ENCODE data around the gene KCNK7.
A peak's percentile ranks its signal among the peaks of the same experiment; 100 is the strongest.

The KCNK7 gene

DNA sequence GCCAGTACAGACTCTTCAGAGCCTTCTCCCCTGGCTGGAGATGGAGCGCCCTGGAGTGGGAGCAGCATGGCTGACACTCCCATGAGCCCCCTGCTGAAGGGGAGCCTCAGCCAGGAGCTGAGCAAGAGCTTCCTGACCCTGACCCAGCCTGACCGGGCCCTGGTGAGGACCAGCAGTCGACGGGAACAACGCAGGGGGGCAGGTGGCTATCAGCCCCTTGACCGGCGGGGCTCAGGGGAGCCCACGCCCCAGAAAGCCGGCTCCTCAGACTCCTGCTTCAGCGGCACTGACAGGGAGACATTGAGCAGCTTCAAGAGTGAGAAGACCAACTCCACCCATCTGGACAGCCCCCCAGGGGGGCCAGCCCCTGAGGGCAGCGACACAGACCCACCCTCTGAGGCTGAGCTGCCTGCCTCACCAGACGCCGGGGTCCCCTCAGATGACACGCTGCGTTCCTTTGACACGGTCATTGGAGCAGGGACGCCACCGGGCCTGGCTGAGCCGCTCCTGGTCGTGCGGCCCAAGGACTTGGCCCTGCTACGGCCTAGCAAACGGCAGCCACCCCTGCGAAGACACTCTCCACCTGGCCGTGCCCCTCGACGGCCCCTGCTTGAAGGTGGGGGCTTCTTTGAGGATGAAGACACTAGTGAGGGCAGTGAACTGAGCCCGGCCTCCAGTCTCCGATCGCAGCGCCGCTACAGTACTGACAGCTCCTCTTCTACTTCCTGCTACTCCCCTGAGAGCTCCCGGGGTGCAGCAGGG lies 22.6 kb upstream of the KCNK7 start:
- Histone ChIP-seq H2AFZ (ENCODE audit: low read length, unreplicated experiment) (no peak overlapping the region), H3K4me1 (ENCODE audit: control insufficient read depth, insufficient read depth, low read length, unreplicated experiment) (peaks cover 14% of the 10 kb centered on the region), H3K27me3 (ENCODE audit: insufficient read depth, low read length) (no peaks in the 10 kb centered on the region), H3K36me3 (ENCODE audit: insufficient read depth, low read length) (peaks cover 8% of the 10 kb centered on the region; the same call in 1 of the 2 replicates), H3K27ac (ENCODE audit: low read depth, low read length) (no peak overlapping the region), H3K4me3 (ENCODE audit: low read depth, low read length) (no peak overlapping the region), H3K79me2 (ENCODE audit: control insufficient read depth, insufficient read depth, low read length, unreplicated experiment) (peaks cover 47% of the 10 kb centered on the region)

DNA sequence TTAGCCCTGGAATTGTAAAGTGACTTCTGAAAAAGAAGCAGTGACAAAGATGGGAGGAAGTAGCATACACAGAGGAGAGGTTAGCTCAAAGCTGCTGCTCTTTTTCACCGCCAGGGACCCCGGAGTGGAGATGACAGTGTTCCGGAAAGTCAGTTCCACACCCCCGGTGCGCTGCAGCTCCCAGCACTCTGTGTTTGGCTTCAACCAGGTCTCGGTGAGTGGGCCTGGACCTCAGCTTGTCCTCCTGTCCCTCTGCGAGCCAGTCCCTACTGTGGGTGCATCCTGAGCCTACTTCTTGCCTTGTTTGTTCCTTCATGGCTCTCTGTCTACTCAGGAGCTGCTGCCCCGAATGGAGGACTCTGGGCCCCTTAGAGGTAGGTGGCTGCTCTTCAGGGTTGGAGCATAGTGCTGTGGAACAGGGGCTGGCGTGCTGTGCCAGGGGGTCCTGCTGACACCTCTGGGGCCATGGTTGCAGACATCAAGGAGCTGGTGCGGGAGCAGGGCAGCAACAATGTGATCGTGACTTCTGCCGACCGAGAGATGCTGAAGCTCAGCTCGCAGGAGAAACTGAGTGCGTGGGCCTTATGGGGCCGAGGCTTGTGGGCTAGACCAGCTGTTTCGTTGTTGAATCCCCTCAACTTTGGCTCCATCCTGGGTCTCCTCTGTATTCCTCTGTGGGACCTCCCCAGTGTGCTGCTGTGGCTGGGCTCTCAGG lies 21.7 kb upstream of the KCNK7 start:
- H2AFZ ChIP-seq (ENCODE audit: low read length, unreplicated experiment) = no peak overlapping the region
- H3K27ac ChIP-seq (ENCODE audit: low read depth, low read length) = no peak overlapping the region
- peak overlapping the region; percentile 94 for H3K4me3 ChIP-seq (ENCODE audit: low read depth, low read length)
- peaks cover 56% of the 10 kb centered on the region for H3K79me2 ChIP-seq (ENCODE audit: control insufficient read depth, insufficient read depth, low read length, unreplicated experiment)
- peaks cover 8% of the 10 kb centered on the region; the same call in 1 of the 2 replicates for H3K36me3 ChIP-seq (ENCODE audit: insufficient read depth, low read length)
- peaks cover 22% of the 10 kb centered on the region for H3K4me1 ChIP-seq (ENCODE audit: control insufficient read depth, insufficient read depth, low read length, unreplicated experiment)
- H3K27me3 ChIP-seq (ENCODE audit: insufficient read depth, low read length) = no peaks in the 10 kb centered on the region

DNA sequence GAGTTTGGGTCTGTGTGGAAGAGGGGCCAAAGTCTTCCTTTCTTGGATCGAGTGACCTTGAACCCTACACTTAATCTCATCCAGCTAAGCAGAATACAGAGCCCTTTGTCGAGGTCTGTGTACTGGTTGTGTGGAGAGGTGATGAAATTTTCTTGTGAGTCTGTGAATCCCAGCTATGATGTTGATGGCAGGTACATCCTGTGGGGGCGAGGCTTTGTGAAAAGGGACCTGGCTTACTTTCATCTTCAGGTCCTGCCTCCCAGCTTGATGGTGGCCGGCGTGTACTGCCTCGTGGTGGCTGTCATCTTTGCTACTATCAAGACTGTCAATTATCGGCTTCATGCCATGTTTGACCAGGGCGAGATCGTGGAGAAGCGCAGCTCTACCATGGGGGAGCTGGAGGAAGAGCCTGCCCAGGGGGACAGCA lies 21.0 kb upstream of the KCNK7 start:
- Histone ChIP-seq H3K27me3 (ENCODE audit: insufficient read depth, low read length) (no peaks in the 10 kb centered on the region), H3K4me3 (ENCODE audit: low read depth, low read length) (peak overlapping the region; percentile 94), H2AFZ (ENCODE audit: low read length, unreplicated experiment) (no peak overlapping the region), H3K36me3 (ENCODE audit: insufficient read depth, low read length) (peaks cover 8% of the 10 kb centered on the region; the same call in 1 of the 2 replicates), H3K79me2 (ENCODE audit: control insufficient read depth, insufficient read depth, low read length, unreplicated experiment) (peaks cover 63% of the 10 kb centered on the region), H3K4me1 (ENCODE audit: control insufficient read depth, insufficient read depth, low read length, unreplicated experiment) (peaks cover 29% of the 10 kb centered on the region), H3K27ac (ENCODE audit: low read depth, low read length) (0 out of 2 replicates have a peak overlapping the region, but pooled peaks have one; percentile 7)

DNA sequence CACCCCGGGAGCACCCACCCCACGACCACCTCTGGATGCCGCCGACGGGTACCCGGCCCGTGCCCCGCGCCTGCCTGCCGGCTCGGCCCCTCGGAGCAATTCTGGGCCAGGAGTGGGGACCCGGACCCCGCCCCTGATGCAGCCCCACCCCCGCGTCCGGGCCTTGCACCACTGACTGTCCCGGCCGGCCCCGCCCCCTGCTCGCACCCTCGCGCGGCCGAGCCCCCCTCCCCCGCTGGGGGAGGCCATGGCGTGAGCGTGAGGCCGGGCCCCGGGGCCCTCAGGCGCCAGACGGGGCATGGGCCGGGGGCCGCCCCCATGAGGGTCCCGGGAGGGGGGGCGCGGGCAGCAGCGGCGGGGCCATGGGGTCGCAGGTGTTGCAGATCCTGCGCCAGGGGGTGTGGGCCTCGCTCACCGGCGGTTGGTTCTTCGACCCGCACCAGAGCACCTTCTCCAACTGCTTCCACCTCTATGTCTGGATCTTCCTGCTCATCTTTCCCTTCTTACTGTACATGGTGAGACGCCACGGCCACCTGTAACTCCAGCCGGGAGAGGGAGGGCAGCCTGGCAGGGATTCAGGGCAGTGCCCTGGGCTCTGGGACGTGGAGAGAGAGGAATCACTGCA lies 20.5 kb upstream of the KCNK7 start:
- peak overlapping the region; percentile 94 for H3K4me3 ChIP-seq (ENCODE audit: low read depth, low read length)
- H3K27ac ChIP-seq (ENCODE audit: low read depth, low read length) = peak overlapping the region; percentile 82
- no peaks in the 10 kb centered on the region for H3K27me3 ChIP-seq (ENCODE audit: insufficient read depth, low read length)
- no peak overlapping the region for H2AFZ ChIP-seq (ENCODE audit: low read length, unreplicated experiment)
- H3K79me2 ChIP-seq (ENCODE audit: control insufficient read depth, insufficient read depth, low read length, unreplicated experiment) = peaks cover 67% of the 10 kb centered on the region
- H3K36me3 ChIP-seq (ENCODE audit: insufficient read depth, low read length) = peaks cover 8% of the 10 kb centered on the region; the same call in 1 of the 2 replicates
- H3K4me1 ChIP-seq (ENCODE audit: control insufficient read depth, insufficient read depth, low read length, unreplicated experiment) = peaks cover 34% of the 10 kb centered on the region

DNA sequence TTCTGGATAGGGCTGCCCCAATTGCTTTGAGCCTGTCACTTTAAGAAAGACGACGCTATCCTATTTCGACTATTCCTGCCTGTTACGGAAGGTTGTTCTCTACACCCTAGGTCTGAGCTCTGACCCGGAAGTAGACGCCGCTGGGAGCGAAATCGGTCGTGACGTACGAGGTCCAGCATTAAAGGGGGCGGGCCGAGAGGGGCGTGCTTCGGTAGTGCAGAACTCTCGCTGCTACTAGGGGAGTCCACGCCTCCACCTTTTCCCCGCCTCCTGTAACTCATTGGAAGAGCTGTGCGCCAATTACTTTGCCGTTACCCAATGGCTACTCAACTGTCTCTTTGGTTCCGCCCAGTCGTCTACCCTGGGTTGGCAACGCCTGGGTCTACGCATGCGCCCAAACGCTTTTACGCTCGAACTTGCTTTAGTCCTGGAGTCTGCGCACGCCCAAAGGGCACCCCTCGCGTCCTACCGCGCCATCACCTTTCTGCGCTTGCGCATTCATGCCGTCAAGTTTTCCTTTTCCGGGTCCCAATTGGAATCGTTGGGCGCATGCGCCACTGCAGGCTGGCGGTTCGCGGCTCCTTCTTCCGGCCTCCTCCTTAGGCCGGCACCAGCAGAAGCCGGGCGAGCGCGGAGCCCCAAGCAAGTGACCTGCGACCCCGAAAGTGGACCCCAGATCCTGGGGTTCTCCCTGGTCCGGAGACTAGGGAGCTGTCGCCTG lies 19.8 kb upstream of the KCNK7 start, which contains the start of gene PCNX3:
TSS of gene PCNX3 (plus strand) at position 548 of the 721 bp plus-strand sequence. CDS start 536 bp downstream, outside the sequence.
- Histone ChIP-seq H3K27ac (ENCODE audit: low read depth, low read length) (peak within 1 kb of the TSS; percentile 82), H3K4me1 (ENCODE audit: control insufficient read depth, insufficient read depth, low read length, unreplicated experiment) (peaks cover 40% of the 10 kb centered on the region), H2AFZ (ENCODE audit: low read length, unreplicated experiment) (peak within 1 kb of the TSS; percentile 64), H3K36me3 (ENCODE audit: insufficient read depth, low read length) (peaks cover 8% of the 10 kb centered on the region; the same call in 1 of the 2 replicates), H3K27me3 (ENCODE audit: insufficient read depth, low read length) (no peaks in the 10 kb centered on the region), H3K79me2 (ENCODE audit: control insufficient read depth, insufficient read depth, low read length, unreplicated experiment) (peaks cover 72% of the 10 kb centered on the region), H3K4me3 (ENCODE audit: low read depth, low read length) (peak within 1 kb of the TSS; percentile 94)

DNA sequence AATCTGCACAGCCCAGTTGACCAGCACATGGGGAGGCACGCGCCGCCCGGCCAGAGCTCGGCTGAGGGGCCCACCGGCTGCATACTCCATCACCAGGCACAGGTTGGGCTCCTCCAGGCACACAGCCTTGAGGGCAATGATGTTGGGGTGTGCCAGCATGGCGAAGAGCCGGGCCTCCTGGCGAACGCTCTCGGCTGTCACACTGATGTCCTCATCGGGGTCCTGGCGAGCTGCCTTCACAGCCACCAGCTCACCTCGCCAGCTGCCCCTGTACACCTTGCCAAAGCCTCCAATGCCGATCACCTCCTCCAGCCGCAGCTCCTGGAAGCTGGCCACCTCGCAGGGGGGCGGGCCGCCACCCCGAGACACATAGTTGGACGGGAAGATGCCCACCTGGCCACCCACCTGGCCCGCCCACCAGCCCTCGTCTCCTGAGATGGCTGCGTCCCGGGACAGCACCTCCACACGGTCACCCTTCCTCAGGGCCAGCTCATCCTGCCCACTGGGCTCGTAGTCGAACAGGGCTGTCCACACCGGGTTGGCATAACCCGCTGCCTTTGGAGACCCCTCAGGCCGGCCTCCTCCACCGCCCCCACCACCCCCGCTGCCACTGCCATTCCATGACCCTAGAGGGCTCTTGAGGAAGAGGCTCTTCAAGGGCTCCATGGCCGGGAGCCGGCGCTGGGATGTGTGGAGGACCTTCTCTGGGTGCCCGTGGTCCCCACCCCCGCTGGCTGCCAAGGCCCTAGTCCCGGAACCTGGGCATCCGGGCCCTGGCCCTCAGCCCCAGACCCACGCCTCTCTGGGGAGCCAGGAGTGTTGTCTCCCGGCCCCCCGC lies 17.7 kb upstream of the KCNK7 start:
- peaks cover 57% of the 10 kb centered on the region for H3K79me2 ChIP-seq (ENCODE audit: control insufficient read depth, insufficient read depth, low read length, unreplicated experiment)
- peaks cover 56% of the 10 kb centered on the region for H3K4me1 ChIP-seq (ENCODE audit: control insufficient read depth, insufficient read depth, low read length, unreplicated experiment)
- H3K27me3 ChIP-seq (ENCODE audit: insufficient read depth, low read length) = no peaks in the 10 kb centered on the region
- H3K36me3 ChIP-seq (ENCODE audit: insufficient read depth, low read length) = no peaks in the 10 kb centered on the region
- no peak overlapping the region for H2AFZ ChIP-seq (ENCODE audit: low read length, unreplicated experiment)
- H3K27ac ChIP-seq (ENCODE audit: low read depth, low read length) = peak overlapping the region; percentile 82
- H3K4me3 ChIP-seq (ENCODE audit: low read depth, low read length) = peak overlapping the region; percentile 81

DNA sequence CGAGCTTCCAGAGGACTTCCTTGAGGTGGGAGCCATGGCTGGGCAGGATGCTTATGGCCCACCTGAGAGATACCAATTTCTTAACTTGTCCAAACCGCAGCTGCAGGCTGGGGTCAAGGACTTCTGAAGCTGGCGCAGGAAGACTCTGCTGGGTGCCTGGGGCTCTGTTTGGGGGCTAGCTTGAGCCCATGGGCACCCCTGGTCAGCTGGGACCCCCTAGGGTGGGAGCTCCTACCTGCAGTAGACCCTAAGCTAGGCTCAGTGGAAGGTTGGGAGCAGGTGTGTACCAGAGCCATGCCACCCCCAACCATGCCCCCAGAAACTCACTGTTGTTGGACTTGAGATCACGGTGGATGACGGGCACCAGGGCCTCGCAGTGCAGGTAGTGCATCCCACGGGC lies 17.1 kb upstream of the KCNK7 start:
- Histone ChIP-seq H3K4me1 (ENCODE audit: control insufficient read depth, insufficient read depth, low read length, unreplicated experiment) (peaks cover 56% of the 10 kb centered on the region), H3K79me2 (ENCODE audit: control insufficient read depth, insufficient read depth, low read length, unreplicated experiment) (peaks cover 50% of the 10 kb centered on the region), H3K4me3 (ENCODE audit: low read depth, low read length) (peak overlapping the region; percentile 81), H2AFZ (ENCODE audit: low read length, unreplicated experiment) (no peak overlapping the region), H3K27me3 (ENCODE audit: insufficient read depth, low read length) (no peaks in the 10 kb centered on the region), H3K27ac (ENCODE audit: low read depth, low read length) (no peak overlapping the region), H3K36me3 (ENCODE audit: insufficient read depth, low read length) (no peaks in the 10 kb centered on the region)

DNA sequence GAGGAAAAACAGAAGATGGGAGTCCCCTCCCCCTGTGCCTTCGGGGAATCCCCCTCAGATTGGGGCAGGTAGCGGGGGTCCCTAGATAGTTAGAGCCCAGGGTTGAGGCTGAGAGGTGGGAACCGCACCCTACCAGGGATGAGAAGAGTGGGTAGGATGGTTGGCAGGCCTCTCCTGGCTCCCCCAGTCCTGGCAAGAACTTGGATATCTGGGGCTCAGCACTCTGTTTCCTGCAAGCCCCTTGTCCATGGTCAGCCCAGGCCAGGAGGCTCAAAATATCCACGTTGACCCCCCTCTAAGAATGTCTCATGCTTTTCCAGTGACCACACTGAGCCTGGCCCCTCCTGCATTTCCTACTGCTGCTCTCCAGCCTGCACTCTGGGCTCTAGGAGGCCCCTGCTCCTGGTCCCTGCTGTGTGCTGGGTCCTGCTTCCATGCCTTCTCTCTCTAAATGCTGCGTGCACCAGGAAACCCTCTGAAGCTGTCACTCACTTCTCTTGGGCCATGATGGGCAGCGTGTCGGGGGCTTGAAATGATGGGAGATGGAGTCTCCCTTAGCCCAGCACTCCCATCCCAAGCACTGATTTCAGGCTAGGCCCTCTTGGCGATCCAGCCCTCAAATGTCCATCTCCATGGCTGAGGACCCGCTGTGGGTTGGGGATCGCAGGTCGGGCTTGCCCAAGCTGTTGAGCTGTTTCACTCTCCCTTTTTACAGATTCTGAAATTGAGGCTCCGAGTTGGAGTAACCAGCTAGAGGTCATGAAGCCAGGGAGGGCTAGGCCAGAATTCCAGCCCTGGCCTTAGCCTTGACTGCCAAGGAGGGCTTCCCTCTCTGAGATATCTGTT lies 16.4 kb upstream of the KCNK7 start:
- Histone ChIP-seq H3K27me3 (ENCODE audit: insufficient read depth, low read length) (no peaks in the 10 kb centered on the region), H3K36me3 (ENCODE audit: insufficient read depth, low read length) (no peaks in the 10 kb centered on the region), H3K79me2 (ENCODE audit: control insufficient read depth, insufficient read depth, low read length, unreplicated experiment) (peaks cover 43% of the 10 kb centered on the region), H3K27ac (ENCODE audit: low read depth, low read length) (no peak overlapping the region), H2AFZ (ENCODE audit: low read length, unreplicated experiment) (no peak overlapping the region), H3K4me3 (ENCODE audit: low read depth, low read length) (peak overlapping the region; percentile 81), H3K4me1 (ENCODE audit: control insufficient read depth, insufficient read depth, low read length, unreplicated experiment) (peaks cover 53% of the 10 kb centered on the region)
